DOHH2 (cell line): ENCODE results near the gene SRPK2.

Experiments
- CTCF ChIP-seq: fragments of 200-600 bp; sonication (generic); IDR thresholded peaks from one replicate; pipeline ENCODE4 v1.5.1; 2014; ENCODE audit warnings: antibody characterized with exemption, mild to moderate bottlenecking, low read depth, low read length; ENCODE audit not compliant: poor library complexity, severe bottlenecking
- EZH2phosphoT487 ChIP-seq: fragments of 200-600 bp; sonication (generic); IDR thresholded peaks from 2 replicates; pipeline ENCODE4 v1.6.1; 2017; ENCODE audit warnings: borderline replicate concordance, mild to moderate bottlenecking, antibody characterized with exemption, low read length, moderate library complexity, mixed read lengths

- TF ChIP-seq CTCF (no peak), EZH2phosphoT487 (no peak)
Observed at GRCh38 chr7:105352901-105353668, 35.6 kb downstream of the SRPK2 start.
